ENCODE measurements around the gene VSIG1. TPM values are rescaled to one million over a fixed set of nuclear protein-coding genes. Genes with fewer than 3 reads are reported as not detected.
A peak's percentile ranks its signal among the peaks of the same experiment; 100 is the strongest.

Gene VSIG1
- total RNA-seq, 1 donor from 2014 or later, result 71.0 TPM

DNA sequence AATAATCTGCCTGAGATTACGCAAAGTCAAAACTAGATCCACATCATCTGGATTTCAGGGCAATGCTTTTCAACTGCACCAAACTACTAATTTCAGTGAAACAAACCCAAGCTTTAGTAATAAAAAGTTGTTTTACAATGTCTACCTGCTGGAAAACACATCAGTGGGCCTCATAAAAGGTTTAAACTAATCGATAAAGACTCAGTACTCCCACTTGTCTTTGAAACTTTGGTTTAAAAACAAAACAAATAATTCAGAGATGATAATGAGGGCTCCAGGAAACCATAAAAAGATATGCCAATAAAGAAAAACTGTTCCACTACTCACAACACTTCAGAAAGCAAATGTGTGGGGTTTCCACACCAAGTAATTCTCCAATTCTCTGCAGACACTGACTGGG lies 36.2 kb downstream of the VSIG1 start:
- peaks cover 9% of the 10 kb centered on the region for H3K36me3 Mint-ChIP-seq
- H3K27me3 Mint-ChIP-seq, result no peaks in the 10 kb centered on the region
- H3K4me1 Mint-ChIP-seq (ENCODE audit: unreplicated experiment), result no peaks in the 10 kb centered on the region
- H3K27ac Mint-ChIP-seq, result no peak overlapping the region
- H3K9me3 Mint-ChIP-seq, result no peaks in the 10 kb centered on the region
- H3K4me3 Mint-ChIP-seq, result no peak overlapping the region
- no peak for DNase-seq (ENCODE audit: extremely low spot score, unreplicated experiment)
- TF ChIP-seq CTCF (conservative IDR thresholded peaks at IDR 0.05), result no peak

- DNase-seq (ENCODE audit: extremely low spot score, unreplicated experiment), result no peak
- no peak overlapping the region for H3K4me3 Mint-ChIP-seq
- no peak for TF ChIP-seq CTCF (conservative IDR thresholded peaks at IDR 0.05)
- H3K36me3 Mint-ChIP-seq, result peaks cover 13% of the 10 kb centered on the region
- no peaks in the 10 kb centered on the region for H3K9me3 Mint-ChIP-seq
- peaks cover 7% of the 10 kb centered on the region for H3K4me1 Mint-ChIP-seq (ENCODE audit: unreplicated experiment)
- H3K27me3 Mint-ChIP-seq, result no peaks in the 10 kb centered on the region
- no peak overlapping the region for H3K27ac Mint-ChIP-seq
These were observed 42.9 kb downstream of the VSIG1 start for GRCh38 chrX:108087792-108088191.

- no peaks in the 10 kb centered on the region for H3K9me3 Mint-ChIP-seq
- peak overlapping the region; percentile 74 for H3K4me3 Mint-ChIP-seq
- no peak for DNase-seq (ENCODE audit: extremely low spot score, unreplicated experiment)
- H3K27me3 Mint-ChIP-seq, result no peaks in the 10 kb centered on the region
- peaks cover 7% of the 10 kb centered on the region for H3K4me1 Mint-ChIP-seq (ENCODE audit: unreplicated experiment)
- peaks cover 13% of the 10 kb centered on the region for H3K36me3 Mint-ChIP-seq
- peak overlapping the region; percentile 72 for H3K27ac Mint-ChIP-seq
- TF ChIP-seq CTCF (conservative IDR thresholded peaks at IDR 0.05), result no peak
These were observed 43.6 kb downstream of the VSIG1 start for GRCh38 chrX:108088511-108088910.

- no peak for DNase-seq (ENCODE audit: extremely low spot score, unreplicated experiment)
- H3K27ac Mint-ChIP-seq, result no peak overlapping the region
- no peak overlapping the region for H3K4me3 Mint-ChIP-seq
- no peaks in the 10 kb centered on the region for H3K9me3 Mint-ChIP-seq
- peaks cover 7% of the 10 kb centered on the region for H3K4me1 Mint-ChIP-seq (ENCODE audit: unreplicated experiment)
- TF ChIP-seq CTCF (conservative IDR thresholded peaks at IDR 0.05), result no peak
- H3K27me3 Mint-ChIP-seq, result no peaks in the 10 kb centered on the region
- peaks cover 4% of the 10 kb centered on the region for H3K36me3 Mint-ChIP-seq
These were observed 45.8 kb downstream of the VSIG1 start for GRCh38 chrX:108090491-108091263.

GRCh38 chrX:108091264-108091877 lies 46.5 kb downstream of the VSIG1 start, which contains the start of the genes ATG4A and PSMD10:
ATG4A (plus strand) TSS chrX:108091778; CDS start chrX:108091827, 49 bp downstream.
PSMD10 (minus strand) TSS chrX:108091542; CDS start chrX:108091520, 22 bp downstream.
- Mint-ChIP-seq H3K4me3 (no peak within 1 kb of the TSS), H3K27ac (no peak within 1 kb of the TSS), H3K27me3 (no peaks in the 10 kb centered on the region), H3K4me1 (ENCODE audit: unreplicated experiment) (peaks cover 7% of the 10 kb centered on the region), H3K9me3 (no peaks in the 10 kb centered on the region), H3K36me3 (peaks cover 4% of the 10 kb centered on the region)
- peak; percentile 96 for DNase-seq (ENCODE audit: extremely low spot score, unreplicated experiment)
- peak; percentile 38 for TF ChIP-seq CTCF (conservative IDR thresholded peaks at IDR 0.05)
